HG03571 (cell line): ENCODE data around the gene ZNF775.
A peak's percentile ranks its signal among the peaks of the same experiment; 100 is the strongest.

ENCODE experiments used
- ATAC-seq: cut with Tn5 transposase; IDR thresholded peaks from one replicate; pipeline ENCODE4 v1.9.1; 2021; ENCODE audit not compliant: unreplicated experiment

The ZNF775 gene

GRCh38 chr7:150410680-150411346 is 31.7 kb downstream of the ZNF775 start:
- no peak for ATAC-seq

- ATAC-seq: no peak
Measured at GRCh38 chr7:150411606-150412005, 32.5 kb downstream of the ZNF775 start.

DNA sequence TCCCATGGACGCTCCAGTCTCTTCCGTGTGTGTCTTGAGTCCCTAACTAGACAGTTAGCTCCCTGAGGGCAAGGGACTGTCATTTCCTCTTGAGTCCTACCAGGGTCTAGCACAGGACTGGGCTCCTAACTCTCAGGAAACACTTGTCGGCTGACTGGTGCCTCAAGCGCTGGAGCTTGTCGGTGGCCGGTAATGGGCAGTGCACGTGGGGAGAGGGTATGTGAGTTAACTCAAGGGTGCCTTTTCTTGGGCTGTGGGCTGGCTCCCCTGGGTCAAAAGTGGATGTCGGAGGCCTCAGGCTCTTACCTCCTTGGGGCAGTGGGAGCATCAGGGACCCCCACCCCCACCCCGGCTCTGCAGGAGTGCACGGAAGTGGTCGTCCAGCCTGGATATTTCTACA is 32.9 kb downstream of the ZNF775 start:
- ATAC-seq: no peak

- ATAC-seq: no peak
Measured at GRCh38 chr7:150412518-150413488, 33.7 kb downstream of the ZNF775 start.

DNA sequence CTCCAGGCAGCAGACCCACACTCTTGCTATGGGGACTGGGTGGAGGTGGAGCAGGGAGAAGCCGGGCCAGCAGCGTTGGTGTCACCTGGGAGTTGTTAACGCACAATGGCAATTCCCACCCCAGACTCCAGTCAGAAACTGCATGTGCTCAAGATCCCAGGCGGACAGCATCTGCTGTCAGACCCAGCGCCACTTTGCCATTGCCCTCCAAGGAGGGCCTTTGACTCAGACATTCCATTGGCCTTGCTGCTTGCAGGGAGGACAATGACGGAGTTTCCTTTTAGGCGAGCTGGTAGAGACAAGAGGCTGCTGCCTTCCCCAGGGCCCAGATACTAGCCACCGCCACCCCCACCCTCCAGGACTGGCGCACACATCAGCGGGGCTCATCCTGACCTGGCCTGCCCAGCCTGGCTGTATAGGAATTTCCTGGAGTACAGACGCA is 34.5 kb downstream of the ZNF775 start:
- no peak for ATAC-seq

DNA sequence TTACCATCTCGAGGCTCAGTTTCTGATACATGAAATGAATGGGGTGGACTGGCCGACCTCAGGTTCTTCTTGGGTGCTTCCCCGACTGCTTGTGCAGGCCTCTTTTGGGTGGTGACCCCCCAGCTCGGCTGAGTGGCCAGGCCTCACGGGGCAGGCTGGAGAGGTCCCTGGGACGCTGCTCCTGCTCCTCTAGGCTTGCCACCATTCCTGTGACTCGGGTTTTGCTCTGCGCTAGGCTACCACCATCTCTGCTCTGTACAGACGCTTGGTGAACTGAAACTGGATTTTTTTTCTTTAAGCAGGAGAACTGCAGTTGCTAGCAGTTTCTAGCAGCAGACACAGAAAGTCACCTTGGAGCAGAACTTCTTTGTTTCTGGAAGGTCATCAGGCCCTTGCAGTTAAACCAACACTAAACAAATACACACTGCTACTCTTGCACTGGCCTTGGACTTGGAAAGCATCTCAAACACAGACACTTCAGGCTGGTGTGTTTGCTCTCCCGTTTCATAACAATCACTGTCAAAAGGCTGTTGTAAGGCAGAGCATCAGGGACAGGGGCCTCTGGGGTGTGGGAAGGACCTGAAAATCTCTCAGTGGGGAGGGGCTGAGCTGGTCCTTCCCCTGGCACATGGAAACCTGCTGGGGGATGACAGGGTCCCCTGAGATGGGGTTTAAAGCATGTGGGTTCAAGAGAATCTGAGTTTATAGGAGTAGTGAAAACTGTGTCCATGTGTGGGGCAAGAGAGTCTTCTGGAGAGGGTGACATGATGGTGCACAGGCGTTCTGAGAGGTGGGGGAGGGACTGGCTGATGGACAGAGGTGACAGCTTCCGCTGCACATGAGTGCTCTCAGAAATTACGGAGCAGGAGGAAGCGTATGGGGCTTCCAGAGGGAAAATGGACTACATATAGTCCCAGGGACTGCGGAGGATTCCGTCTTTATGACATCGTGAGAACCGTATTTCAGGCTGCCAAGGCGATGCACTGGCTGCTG is 36.3 kb downstream of the ZNF775 start:
- ATAC-seq: no peak

DNA sequence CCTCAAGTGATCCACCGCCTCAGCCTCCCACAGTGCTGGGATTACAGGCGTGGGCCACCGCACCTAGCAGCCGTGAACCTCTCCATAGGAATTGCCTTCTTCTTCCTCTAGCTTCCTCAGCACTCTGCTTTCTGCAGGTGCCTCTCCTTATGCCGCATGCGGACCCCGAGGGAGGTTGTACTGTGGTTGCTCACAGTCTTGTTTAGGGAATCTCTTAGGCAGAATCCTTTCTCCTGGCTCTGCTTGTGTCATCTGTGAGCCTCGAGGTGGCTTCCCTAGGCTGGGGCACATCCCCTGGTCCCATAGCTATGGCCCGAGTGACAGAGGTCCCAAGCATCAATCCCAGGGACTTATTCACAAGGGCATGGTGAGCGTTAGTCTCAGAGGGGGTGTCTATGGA is 38.1 kb downstream of the ZNF775 start:
- no peak for ATAC-seq

DNA sequence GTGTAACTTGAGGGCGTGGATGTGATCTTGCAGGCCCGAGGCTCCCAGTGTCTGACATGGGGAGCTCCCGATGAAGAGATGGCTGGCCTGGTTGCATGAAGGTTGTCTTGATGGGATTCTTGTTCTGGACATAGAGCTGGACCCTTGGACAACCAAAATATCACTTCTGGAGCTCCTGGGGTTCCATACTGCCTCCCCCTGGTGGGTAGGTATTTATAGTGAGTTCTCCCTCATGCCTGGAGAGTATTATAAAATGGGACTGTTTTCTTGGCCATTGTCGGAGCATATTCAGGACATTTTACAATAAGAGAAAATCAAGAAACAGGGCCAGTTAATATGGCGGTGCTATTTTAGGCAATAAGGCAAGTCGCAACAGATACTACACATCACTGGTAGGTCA is 38.7 kb downstream of the ZNF775 start:
- no peak for ATAC-seq

- no peak for ATAC-seq
Measured at GRCh38 chr7:150420242-150420641, 41.1 kb downstream of the ZNF775 start.

GRCh38 chr7:150420987-150421674 is 42.0 kb downstream of the ZNF775 start:
- ATAC-seq: peak; percentile 98

- no peak for ATAC-seq
Measured at GRCh38 chr7:150421831-150422230, 42.7 kb downstream of the ZNF775 start.

GRCh38 chr7:150425670-150426069 is 46.5 kb downstream of the ZNF775 start:
- ATAC-seq: no peak

- no peak for ATAC-seq
Measured at GRCh38 chr7:150428671-150429451, 49.7 kb downstream of the ZNF775 start.

- no peak for ATAC-seq
Measured at GRCh38 chr7:150429699-150430098, 50.6 kb downstream of the ZNF775 start.

DNA sequence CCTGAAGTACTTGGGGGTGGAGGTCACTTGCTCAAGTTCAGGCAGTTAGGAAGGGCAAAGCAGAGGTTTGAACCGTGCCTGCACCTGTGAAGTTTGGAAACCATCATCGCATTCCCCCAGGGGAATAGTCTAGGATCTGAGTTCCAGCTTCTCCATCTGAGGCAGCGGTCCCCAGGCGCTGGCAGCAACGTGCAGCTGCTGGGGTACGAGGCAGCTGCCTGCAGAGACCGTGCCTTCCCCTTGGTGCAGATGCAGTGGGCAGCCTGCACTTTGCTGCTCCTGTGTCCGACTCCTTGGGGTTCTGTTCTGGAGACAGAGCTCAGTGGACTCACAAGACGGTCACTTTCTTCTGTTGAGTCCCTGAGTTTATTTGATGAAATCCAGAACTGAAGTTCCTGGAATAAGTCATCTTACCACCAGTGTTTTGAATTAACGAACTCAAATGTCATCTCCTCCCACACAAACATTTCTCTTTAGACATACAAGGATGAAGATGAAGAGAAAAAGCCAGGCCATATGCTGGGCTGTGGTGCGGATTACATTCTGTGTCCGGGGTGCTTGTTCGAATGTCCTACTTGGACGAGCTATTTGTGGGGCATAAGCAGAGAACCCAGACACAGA is 51.4 kb downstream of the ZNF775 start:
- ATAC-seq: no peak

DNA sequence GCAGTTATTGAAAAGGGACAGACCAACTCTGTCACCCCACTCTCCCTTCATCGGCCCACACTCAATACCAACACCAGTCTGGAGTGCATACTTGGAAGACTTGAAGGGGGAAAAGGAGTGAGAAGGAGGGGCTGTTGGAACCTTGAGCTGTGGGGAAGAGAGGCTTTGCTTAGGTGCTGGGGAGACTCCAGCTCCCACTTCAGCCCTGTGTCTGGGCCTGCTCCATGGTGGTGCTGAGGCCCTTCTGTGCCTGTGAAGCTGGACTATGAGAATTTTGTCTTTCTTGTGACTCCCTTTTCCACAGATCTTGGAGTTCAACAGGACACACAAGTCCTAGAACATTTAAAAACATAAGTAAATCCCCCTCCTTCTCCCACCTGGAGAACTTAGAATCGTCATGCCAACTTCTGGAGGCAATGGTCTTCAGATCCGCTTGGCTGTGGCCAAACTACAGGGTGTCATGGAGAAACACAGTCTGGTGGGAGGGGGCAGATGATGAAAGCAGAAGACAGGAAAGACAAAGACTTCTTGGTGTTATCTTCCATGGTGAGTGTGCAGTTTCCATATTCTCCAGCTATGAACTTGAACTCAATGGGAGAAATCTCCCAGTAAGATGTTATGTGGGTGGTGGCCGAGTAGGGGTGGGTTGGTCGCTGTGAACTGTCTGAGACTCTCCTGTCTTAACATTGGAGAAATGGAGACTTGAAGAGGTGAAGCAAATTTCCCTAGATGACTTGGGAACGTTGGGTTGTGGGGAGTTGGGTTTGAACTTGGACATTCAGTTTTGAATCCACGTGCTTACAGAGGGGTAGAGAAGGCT is 52.9 kb downstream of the ZNF775 start:
- no peak for ATAC-seq

- peak; percentile 30 for ATAC-seq
Measured at GRCh38 chr7:150432915-150433892, 54.1 kb downstream of the ZNF775 start.
